ENCODE data around the gene CLMN.

DNA sequence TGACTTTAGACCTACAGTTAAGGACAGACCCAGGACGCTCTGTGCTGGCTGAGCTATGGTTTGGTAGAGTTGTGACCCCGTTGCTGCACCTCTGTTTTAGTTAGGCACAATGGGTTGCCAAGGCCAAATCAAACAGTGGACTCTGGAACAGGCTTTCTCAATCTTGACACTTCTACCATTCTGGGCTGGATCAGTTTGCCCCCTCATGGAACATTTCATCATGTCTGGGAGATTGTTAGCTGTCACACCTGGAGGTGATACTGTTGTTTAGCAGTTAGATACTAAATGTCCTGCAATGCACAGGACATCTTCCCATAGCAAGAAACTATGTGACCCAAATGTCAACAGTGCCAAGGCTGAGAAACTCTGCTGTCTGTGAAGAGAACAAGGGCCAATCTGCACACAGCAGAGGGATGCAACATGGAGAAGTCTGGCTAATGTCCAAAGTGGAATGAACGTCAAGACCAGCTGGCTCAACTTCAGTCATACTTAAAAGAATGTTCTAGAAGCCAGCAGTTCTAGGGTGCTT, 96.8 kb downstream of the CLMN start:
- TF ChIP-seq, protein P1, sequence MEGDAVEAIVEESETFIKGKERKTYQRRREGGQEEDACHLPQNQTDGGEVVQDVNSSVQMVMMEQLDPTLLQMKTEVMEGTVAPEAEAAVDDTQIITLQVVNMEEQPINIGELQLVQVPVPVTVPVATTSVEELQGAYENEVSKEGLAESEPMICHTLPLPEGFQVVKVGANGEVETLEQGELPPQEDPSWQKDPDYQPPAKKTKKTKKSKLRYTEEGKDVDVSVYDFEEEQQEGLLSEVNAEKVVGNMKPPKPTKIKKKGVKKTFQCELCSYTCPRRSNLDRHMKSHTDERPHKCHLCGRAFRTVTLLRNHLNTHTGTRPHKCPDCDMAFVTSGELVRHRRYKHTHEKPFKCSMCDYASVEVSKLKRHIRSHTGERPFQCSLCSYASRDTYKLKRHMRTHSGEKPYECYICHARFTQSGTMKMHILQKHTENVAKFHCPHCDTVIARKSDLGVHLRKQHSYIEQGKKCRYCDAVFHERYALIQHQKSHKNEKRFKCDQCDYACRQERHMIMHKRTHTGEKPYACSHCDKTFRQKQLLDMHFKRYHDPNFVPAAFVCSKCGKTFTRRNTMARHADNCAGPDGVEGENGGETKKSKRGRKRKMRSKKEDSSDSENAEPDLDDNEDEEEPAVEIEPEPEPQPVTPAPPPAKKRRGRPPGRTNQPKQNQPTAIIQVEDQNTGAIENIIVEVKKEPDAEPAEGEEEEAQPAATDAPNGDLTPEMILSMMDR (IDR thresholded peaks at IDR 0.05 in 2 of 3, conservative IDR thresholded peaks at IDR 0.05 in 1 of 3; ENCODE audit: insufficient read depth in 2 of 3, low read depth in 1 of 3, low read length in 3 of 3): no peak
- TF ChIP-seq ARID2 (IDR thresholded peaks at IDR 0.05): no peak

All from K562 (cell line).